Measurements from ENCODE around the gene PHEX. TPM values are rescaled to one million over a fixed set of nuclear protein-coding genes. Genes with fewer than 3 reads are reported as not detected.

The PHEX gene
- total RNA-seq, 1 donor from 2014 or later: 0.93 TPM

GRCh38 chrX:22150371-22150770 is 118.2 kb downstream of the PHEX start:
- no peak for ATAC-seq
- DNase-seq: no peak
- no peak for TF ChIP-seq CTCF (IDR thresholded peaks at IDR 0.05)
- no peaks in the 10 kb centered on the region for H3K36me3 ChIP-seq
- no peak overlapping the region for H3K4me3 ChIP-seq
- no peaks in the 10 kb centered on the region for H3K9me3 ChIP-seq
- no peak overlapping the region for H3K27ac ChIP-seq
- intact Hi-C loops (cut with DNase I): no loop called here
- H3K4me1 ChIP-seq: no peaks in the 10 kb centered on the region
- no peaks in the 10 kb centered on the region for H3K27me3 ChIP-seq

GRCh38 chrX:22155126-22155525 is 123.0 kb downstream of the PHEX start:
- no peak for DNase-seq
- no peaks in the 10 kb centered on the region for H3K27me3 ChIP-seq
- no peak for ATAC-seq
- no peaks in the 10 kb centered on the region for H3K36me3 ChIP-seq
- H3K9me3 ChIP-seq: no peaks in the 10 kb centered on the region
- no peak overlapping the region for H3K4me3 ChIP-seq
- no peaks in the 10 kb centered on the region for H3K4me1 ChIP-seq
- no peak overlapping the region for H3K27ac ChIP-seq
- intact Hi-C loops (cut with DNase I): no loop called here
- TF ChIP-seq CTCF (IDR thresholded peaks at IDR 0.05): no peak

- TF ChIP-seq CTCF (IDR thresholded peaks at IDR 0.05): no peak
- no peaks in the 10 kb centered on the region for H3K27me3 ChIP-seq
- no peaks in the 10 kb centered on the region for H3K9me3 ChIP-seq
- H3K27ac ChIP-seq: no peak overlapping the region
- H3K36me3 ChIP-seq: no peaks in the 10 kb centered on the region
- no peaks in the 10 kb centered on the region for H3K4me1 ChIP-seq
- DNase-seq (no peak), ATAC-seq (no peak)
- no peak overlapping the region for H3K4me3 ChIP-seq
- intact Hi-C loops (cut with DNase I): no loop called here
Observed at GRCh38 chrX:22159071-22159470, 126.9 kb downstream of the PHEX start.

- DNase-seq: no peak
- intact Hi-C loops (cut with DNase I): no loop called here
- H3K36me3 ChIP-seq: no peaks in the 10 kb centered on the region
- no peaks in the 10 kb centered on the region for H3K4me1 ChIP-seq
- no peak for ATAC-seq
- no peaks in the 10 kb centered on the region for H3K9me3 ChIP-seq
- no peak for TF ChIP-seq CTCF (IDR thresholded peaks at IDR 0.05)
- no peak overlapping the region for H3K27ac ChIP-seq
- no peaks in the 10 kb centered on the region for H3K27me3 ChIP-seq
- H3K4me3 ChIP-seq: no peak overlapping the region
Observed at GRCh38 chrX:22163326-22163725, 131.2 kb downstream of the PHEX start.

- intact Hi-C loops (cut with DNase I): no loop called here
- H3K4me3 ChIP-seq: no peak overlapping the region
Observed at GRCh38 chrX:22164770-22165388, 132.8 kb downstream of the PHEX start.

More at GRCh38 chrX:22164770-22165388, 132.8 kb downstream of the PHEX start:
- no peaks in the 10 kb centered on the region for H3K27me3 ChIP-seq
- no peak for DNase-seq
- no peak overlapping the region for H3K27ac ChIP-seq
- no peaks in the 10 kb centered on the region for H3K4me1 ChIP-seq
- H3K9me3 ChIP-seq: no peaks in the 10 kb centered on the region
- no peak for ATAC-seq
- no peak for TF ChIP-seq CTCF (IDR thresholded peaks at IDR 0.05)
- H3K36me3 ChIP-seq: no peaks in the 10 kb centered on the region

All from upper lobe of right lung (tissue), 1 donor.